GM21723 (cell line): ENCODE measurements around the gene ZNF888.
"Not testable (repeated sequence)": the region's sequence is repeated elsewhere in the genome, so short reads cannot be mapped to it uniquely, and the experiment has no call there.

ENCODE experiments used
- ATAC-seq: cut with Tn5 transposase; IDR thresholded peaks from one replicate; pipeline ENCODE4 v1.9.1; 2021; ENCODE audit warnings: mild to moderate bottlenecking, moderate library complexity; ENCODE audit not compliant: unreplicated experiment

ZNF888 gene

DNA sequence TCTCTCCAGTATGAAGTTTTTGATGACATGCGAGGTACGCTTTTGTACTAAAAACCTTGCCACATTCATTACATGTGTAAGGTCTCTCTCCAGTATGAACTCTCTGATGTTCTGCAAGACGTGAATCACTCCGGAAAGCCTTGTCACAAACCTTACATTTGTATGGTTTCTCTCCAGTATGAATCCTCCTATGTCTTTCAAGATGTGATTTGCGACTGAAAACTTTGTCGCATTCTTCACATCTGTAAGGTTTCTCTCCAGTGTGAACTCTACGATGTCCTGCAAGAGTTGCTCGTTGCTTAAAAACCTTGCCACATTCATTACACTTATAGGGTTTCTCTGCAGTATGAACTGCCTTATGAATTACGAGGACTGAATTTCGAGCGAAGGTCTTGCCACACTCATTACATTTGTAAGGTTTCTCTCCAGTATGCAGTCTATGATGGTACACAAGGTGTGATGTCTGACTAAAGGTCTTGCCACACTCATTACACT, 42.3 kb downstream of the ZNF888 start:
- ATAC-seq = no peak

DNA sequence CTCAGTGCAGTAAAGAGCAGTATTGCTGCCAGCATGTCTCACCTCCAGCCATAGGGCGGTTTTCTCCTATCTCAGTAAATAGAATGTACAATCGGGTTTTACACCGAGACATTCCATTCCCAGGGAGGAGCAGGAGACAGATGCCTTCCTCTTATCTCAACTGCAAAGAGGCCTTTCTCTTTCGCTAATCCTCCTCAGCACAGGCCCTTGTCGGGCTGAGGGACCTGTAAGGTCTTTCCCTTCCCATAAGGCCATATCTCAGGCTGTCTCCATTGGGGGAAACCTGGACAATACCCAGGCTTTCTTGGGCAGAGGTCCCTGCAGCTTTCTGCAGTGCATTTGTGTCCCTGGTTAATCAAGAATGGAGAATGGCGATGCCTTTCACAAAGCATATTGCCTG, 50.2 kb downstream of the ZNF888 start:
- ATAC-seq = not testable (repeated sequence)

DNA sequence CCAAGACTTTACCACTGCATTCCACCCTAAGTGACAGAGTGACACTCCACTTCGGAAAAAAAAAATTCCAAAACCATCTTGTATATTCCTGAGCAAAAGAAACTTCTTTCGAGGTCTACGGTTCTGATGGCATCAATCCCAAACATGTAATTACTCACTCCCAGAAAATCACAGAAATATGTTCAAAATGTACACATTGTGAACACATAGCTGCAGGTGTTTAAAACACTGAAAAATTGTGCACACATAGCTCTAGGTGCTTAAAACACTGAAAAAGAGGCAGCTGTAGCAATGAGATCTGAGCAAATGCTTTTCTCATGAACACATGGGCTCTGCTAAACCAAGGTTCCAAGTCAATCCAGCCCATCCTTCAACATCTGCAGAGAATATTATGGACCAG, 51.8 kb downstream of the ZNF888 start:
- no peak for ATAC-seq

DNA sequence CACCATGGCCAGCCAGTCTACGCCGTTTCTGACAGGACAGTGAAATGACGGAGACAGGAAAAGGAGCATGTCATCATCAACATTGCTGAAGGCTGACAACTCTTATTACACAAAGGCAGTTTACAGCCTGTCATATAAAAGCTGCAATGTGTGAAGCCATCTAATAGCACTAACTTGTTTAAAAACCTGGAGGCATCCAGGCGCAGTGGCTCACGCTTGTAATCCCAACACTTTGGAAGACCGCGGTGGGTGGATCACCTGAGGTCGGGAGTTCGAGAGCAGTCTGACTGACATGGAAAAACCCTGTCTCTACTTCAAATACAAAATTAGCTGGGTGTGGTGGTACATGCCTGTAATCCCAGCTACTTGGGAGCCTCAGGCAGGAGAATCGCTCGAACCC, 55.2 kb downstream of the ZNF888 start:
- not testable (repeated sequence) for ATAC-seq

DNA sequence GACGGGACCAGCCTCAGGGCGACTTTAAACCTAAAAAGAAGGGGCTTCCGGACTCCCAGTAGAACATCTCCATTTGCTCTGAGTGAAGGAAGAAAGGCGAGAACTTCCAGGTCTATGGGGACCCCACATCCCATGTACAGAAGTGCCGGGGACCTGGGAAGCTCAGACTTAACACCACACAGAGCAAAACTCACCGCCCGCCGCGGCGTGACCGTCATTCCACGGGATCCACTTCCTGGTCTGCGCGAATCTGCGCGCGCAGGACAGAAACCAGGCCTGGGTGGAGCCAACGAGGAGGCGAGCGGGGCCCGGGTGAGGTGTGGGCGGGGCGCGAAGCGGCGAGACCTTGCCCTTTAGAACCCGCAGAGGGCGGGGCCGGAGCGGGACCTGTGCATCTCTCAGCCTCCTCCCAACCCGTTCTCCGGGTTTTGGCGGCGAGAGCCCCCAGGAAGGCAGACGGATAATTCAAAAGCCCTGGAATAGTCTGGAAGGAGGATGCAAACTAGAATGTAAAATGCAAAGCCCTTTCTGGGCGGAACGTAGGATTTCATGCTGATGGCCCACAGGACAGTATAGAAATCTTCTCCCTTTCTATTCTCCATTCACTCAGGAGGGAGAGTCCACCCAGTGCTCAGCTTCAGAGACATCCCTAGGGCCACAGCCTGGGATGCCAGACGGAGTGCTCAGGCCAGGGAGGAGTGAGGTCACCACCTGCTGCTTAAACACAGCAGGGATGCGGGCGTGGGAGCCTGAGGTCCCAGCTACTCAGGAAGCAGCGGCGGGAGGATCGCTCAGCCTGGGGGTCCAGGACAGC, 65.6 kb downstream of the ZNF888 start, which contains the start of gene ZNF468:
Gene ZNF468, minus strand, starts transcription at position 242 of the 814 bp plus-strand sequence. CDS start 3,347 bp downstream, outside the sequence.
- peak; percentile 96 for ATAC-seq

DNA sequence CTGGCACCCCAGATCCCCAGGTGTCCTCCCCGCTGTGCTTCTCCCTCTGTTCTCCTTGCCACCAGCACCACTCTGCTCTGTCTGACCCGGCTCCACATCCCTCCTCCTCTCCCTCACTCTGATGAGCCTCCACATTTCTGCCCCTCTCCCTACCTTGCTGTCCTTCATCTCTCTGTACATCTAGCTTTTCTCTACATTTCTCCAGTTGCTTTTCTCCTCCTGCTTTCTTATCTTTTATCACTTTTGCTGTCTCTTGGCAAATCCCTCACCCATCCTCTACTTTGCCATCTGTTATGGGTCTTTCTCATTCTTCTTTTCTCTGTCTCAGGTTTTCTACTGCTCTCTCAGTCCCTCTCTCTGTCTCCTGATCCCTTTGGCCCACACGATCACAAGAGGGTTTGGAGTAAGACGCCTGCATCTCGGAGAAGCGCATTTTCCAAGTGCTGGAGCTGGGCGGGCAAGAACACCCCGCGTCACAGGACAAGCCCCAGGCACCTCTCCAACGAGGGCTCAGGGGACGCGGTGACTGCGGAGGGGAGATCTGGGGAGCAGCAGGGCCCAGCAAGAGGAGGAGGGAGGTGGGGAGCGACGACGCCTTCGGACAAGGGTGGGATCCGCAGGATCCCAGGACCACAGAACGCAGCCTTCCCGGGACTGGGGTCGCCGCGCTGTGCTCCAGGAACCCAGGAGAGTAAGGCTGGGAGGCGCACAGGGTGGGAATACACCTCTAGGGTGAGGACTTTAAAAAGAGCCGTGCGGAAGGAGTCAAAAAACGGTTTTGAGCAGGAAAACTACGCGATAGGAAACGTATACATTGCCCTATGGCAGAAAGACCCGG, 66.5 kb downstream of the ZNF888 start:
- ATAC-seq = peak; percentile 17
